H1 (cell line): ENCODE data around the gene TMEM174. TPM values are rescaled to one million over a fixed set of nuclear protein-coding genes. Genes with fewer than 3 reads are reported as not detected.

Source experiments
- CEBPB ChIP-seq: IDR thresholded peaks from 2 replicates; pipeline ENCODE4 v1.6.1; 2012; ENCODE audit warnings: low read depth, low read length
- HDAC6 ChIP-seq: IDR thresholded peaks from one replicate; pipeline ENCODE4 v1.7.1; 2012; ENCODE audit warnings: low read depth, mild to moderate bottlenecking, inconsistent platforms, low read length, moderate library complexity
- PHF8 ChIP-seq: fragments of 200-600 bp; sonication (generic); conservative IDR thresholded peaks from 2 replicates; pipeline ENCODE4 v1.7.1; 2012; ENCODE audit warnings: low read depth, mild to moderate bottlenecking, inconsistent platforms, low read length, moderate library complexity
- SP4 ChIP-seq: IDR thresholded peaks from 2 replicates; pipeline ENCODE4 v1.6.1; 2012; ENCODE audit warnings: low read length, inconsistent platforms
- ZNF274 ChIP-seq: IDR thresholded peaks from 2 replicates; pipeline ENCODE4 v1.7.0; 2012; ENCODE audit warnings: low read length, borderline replicate concordance; ENCODE audit errors: extremely low read depth
- polyA plus RNA-seq, 7 experiments: library from polyadenylated mRNA; depleted of rRNA in 3 of 7; stranded (reverse) in 5 of 7; unstranded in 2 of 7; fragments of >200 nt in 5 of 7; fragments of 200-250 nt in 2 of 7; gene quantifications; 1 replicate in 5 of 7; 2 replicates in 1 of 7; 4 replicates in 1 of 7; pipeline versions ENCODE4 v1.2.1 to v1.2.3, GENCODE V29; 2011 to 2013; ENCODE audit warnings: missing spikeins in 2 of 7, mixed read lengths in 2 of 7
- total RNA-seq: library from RNA; stranded (reverse); fragmentation: NEBNext Ultra II Directional; extraction: Animal tissue kit (Norgen Biotek cat#: 25700); gene quantifications from 2 replicates; pipeline ENCODE4 v1.2.1, GENCODE V29; 2021
- TF ChIP-seq, protein P1 (sequence below), 3 experiments: IDR thresholded peaks; 1 replicate in 2 of 3; 2 replicates in 1 of 3; pipeline versions ENCODE4 v1.5.1 to v1.6.1; 2011; ENCODE audit warnings: low read length in 3 of 3, mild to moderate bottlenecking in 3 of 3, inconsistent platforms in 2 of 3, low read depth in 1 of 3, moderate library complexity in 1 of 3; ENCODE audit not compliant: insufficient read depth in 1 of 3; ENCODE audit errors: control extremely low read depth in 1 of 3

The TMEM174 gene
- total and polyA plus RNA-seq, 2 of the 8 experiments (the other 6 are each of a cell fraction or from before 2014, with no cell fraction given) = not detected

DNA sequence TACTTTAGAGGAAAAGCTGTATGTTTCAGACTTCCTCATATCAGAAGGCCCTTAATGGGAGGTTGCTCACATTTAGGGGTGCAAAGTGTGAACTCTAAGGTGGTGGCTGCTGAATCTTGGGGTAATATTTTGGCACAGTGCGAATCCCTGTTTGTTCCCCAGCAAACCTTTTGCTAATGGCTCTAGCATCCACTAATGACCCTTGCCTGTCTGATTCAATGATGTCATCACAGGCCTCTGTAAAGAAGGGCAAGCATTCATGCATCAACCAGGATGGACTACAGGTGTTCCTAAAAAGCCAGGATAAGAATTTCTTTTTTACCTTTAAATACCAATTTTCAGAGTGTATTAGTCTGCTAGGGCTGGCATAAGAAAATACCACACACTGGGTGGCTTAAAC is 32.2 kb upstream of the TMEM174 start (continued):
- no peak for TF ChIP-seq SP4
- no peak for TF ChIP-seq PHF8
- no peak for TF ChIP-seq CEBPB
- TF ChIP-seq ZNF274 = no peak
- TF ChIP-seq, protein P1, sequence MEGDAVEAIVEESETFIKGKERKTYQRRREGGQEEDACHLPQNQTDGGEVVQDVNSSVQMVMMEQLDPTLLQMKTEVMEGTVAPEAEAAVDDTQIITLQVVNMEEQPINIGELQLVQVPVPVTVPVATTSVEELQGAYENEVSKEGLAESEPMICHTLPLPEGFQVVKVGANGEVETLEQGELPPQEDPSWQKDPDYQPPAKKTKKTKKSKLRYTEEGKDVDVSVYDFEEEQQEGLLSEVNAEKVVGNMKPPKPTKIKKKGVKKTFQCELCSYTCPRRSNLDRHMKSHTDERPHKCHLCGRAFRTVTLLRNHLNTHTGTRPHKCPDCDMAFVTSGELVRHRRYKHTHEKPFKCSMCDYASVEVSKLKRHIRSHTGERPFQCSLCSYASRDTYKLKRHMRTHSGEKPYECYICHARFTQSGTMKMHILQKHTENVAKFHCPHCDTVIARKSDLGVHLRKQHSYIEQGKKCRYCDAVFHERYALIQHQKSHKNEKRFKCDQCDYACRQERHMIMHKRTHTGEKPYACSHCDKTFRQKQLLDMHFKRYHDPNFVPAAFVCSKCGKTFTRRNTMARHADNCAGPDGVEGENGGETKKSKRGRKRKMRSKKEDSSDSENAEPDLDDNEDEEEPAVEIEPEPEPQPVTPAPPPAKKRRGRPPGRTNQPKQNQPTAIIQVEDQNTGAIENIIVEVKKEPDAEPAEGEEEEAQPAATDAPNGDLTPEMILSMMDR (IDR thresholded peaks at IDR 0.05; ENCODE audit: control extremely low read depth in 1 of 3, insufficient read depth in 1 of 3, low read depth in 1 of 3, low read length in 3 of 3) = no peak
- no peak for TF ChIP-seq HDAC6
